GM03348 (cell line): ENCODE measurements around the gene USP2.
"Not testable (repeated sequence)": the region's sequence is repeated elsewhere in the genome, so short reads cannot be mapped to it uniquely, and the experiment has no call there.

Experiments used
- DNase-seq: peaks from one replicate; pipeline ENCODE4 v3.0.0; 2012; ENCODE audit warnings: low spot score

Gene USP2

GRCh38 chr11:119412072-119412471, 30.6 kb upstream of the USP2 start:
- no peak for DNase-seq

GRCh38 chr11:119410501-119410900, 29.0 kb upstream of the USP2 start:
- DNase-seq = no peak

GRCh38 chr11:119409731-119410130, 28.2 kb upstream of the USP2 start:
- DNase-seq = no peak

- no peak for DNase-seq
Measured at GRCh38 chr11:119406005-119406404, 24.5 kb upstream of the USP2 start.

- DNase-seq = not testable (repeated sequence)
Measured at GRCh38 chr11:119405448-119405847, 24.0 kb upstream of the USP2 start.

GRCh38 chr11:119404872-119405271, 23.4 kb upstream of the USP2 start:
- DNase-seq = peak; percentile 64

GRCh38 chr11:119403021-119403420, 21.5 kb upstream of the USP2 start:
- peak; percentile 68 for DNase-seq

- DNase-seq = no peak
Measured at GRCh38 chr11:119402470-119402869, 21.0 kb upstream of the USP2 start.

- no peak for DNase-seq
Measured at GRCh38 chr11:119400860-119401259, 19.4 kb upstream of the USP2 start.

- no peak for DNase-seq
Measured at GRCh38 chr11:119397740-119398139, 16.2 kb upstream of the USP2 start.

- DNase-seq = no peak
Measured at GRCh38 chr11:119396835-119397234, 15.3 kb upstream of the USP2 start.

GRCh38 chr11:119391275-119391674, 9.8 kb upstream of the USP2 start:
- no peak for DNase-seq

- no peak for DNase-seq
Measured at GRCh38 chr11:119389611-119390254, 8.2 kb upstream of the USP2 start.

- peak; percentile 0 for DNase-seq
Measured at GRCh38 chr11:119388103-119388502, 6.6 kb upstream of the USP2 start.

- DNase-seq = peak; percentile 2
Measured at GRCh38 chr11:119384332-119384731, 2.8 kb upstream of the USP2 start.

- not testable (repeated sequence) for DNase-seq
Measured at GRCh38 chr11:119382513-119382912, 1.0 kb upstream of the USP2 start.

GRCh38 chr11:119382101-119382500, 611 bp upstream of the USP2 start:
- DNase-seq = no peak

- no peak for DNase-seq
Measured at GRCh38 chr11:119380827-119381180, 686 bp downstream of the USP2 start.

GRCh38 chr11:119380160-119380826, 1.2 kb downstream of the USP2 start:
- DNase-seq = no peak

- no peak for DNase-seq
Measured at GRCh38 chr11:119378851-119379465, 2.5 kb downstream of the USP2 start.

GRCh38 chr11:119377961-119378667, 3.4 kb downstream of the USP2 start:
- DNase-seq = no peak

GRCh38 chr11:119377112-119377901, 4.2 kb downstream of the USP2 start:
- DNase-seq = no peak
